HEK293 (cell line): ENCODE results near the gene ELMO1.

Source experiments
- CTCF ChIA-PET: fragments of 350-600 bp; formaldehyde crosslinking; extraction: SDS; loops from one replicate; lab custom pipeline; 2021; ENCODE audit warnings: antibody characterized with exemption; lab: Yijun Ruan, JAX
- POLR2A ChIA-PET: fragments of 300-600 bp; formaldehyde crosslinking; extraction: SDS; loops from one replicate; lab custom pipeline; 2020; ENCODE audit warnings: antibody characterized with exemption, inconsistent platforms; lab: Yijun Ruan, JAX
- H3K27ac ChIP-seq: fragments of 200-500 bp; sonication (Bioruptor generic); 2 replicates; pipeline ENCODE4 v1.5.1; 2014; ENCODE audit warnings: low read depth, low read length, control low read depth, inconsistent platforms; ENCODE audit errors: extremely low read depth
- H3K36me3 ChIP-seq, 2 experiments: fragments of 200-500 bp in 1 of 2; sonication (Bioruptor generic) in 1 of 2; 1 replicate in 1 of 2; 2 replicates in 1 of 2; pipeline ENCODE4 v1.5.1; 2014 to 2017; ENCODE audit warnings: inconsistent platforms in 2 of 2, low read length in 2 of 2; ENCODE audit not compliant: control insufficient read depth in 2 of 2, insufficient read depth in 1 of 2
- H3K4me1 ChIP-seq: fragments of 200-500 bp; sonication (Bioruptor generic); 2 replicates; pipeline ENCODE4 v1.5.1; 2014; ENCODE audit warnings: mild to moderate bottlenecking, low read length, inconsistent platforms; ENCODE audit not compliant: control insufficient read depth, insufficient read depth
- H3K4me3 ChIP-seq: 2 replicates; pipeline ENCODE4 v1.5.1; 2011; ENCODE audit warnings: low read depth, mild to moderate bottlenecking, control low read depth, low read length, moderate library complexity
- H3K9me3 ChIP-seq: fragments of 200-500 bp; sonication (Bioruptor generic); 2 replicates; pipeline ENCODE4 v1.5.1; 2014; ENCODE audit warnings: low read depth, low read length, inconsistent platforms; ENCODE audit not compliant: control insufficient read depth, insufficient read depth
- ATF2 ChIP-seq: fragments of 450-650 bp; formaldehyde crosslinking; IDR thresholded peaks from 2 replicates; pipeline ENCODE4 v1.5.1; 2016; ENCODE audit warnings: missing biosample characterization, missing genetic modification characterization, low read depth
- BCL11B ChIP-seq: fragments of 450-650 bp; formaldehyde crosslinking; IDR thresholded peaks from 2 replicates; pipeline ENCODE4 v1.5.1; 2016; ENCODE audit warnings: low read depth, missing biosample characterization, missing genetic modification characterization
- GLI4 ChIP-seq: fragments of 450-650 bp; formaldehyde crosslinking; IDR thresholded peaks from 2 replicates; pipeline ENCODE4 v1.5.1; 2016; ENCODE audit warnings: missing biosample characterization, missing genetic modification characterization
- GLIS1 ChIP-seq: fragments of 450-650 bp; formaldehyde crosslinking; IDR thresholded peaks from 2 replicates; pipeline ENCODE4 v1.5.1; 2016; ENCODE audit warnings: missing biosample characterization, missing genetic modification characterization
- INSM2 ChIP-seq: fragments of 450-650 bp; formaldehyde crosslinking; IDR thresholded peaks from 2 replicates; pipeline ENCODE4 v1.5.1; 2016; ENCODE audit warnings: missing biosample characterization, missing genetic modification characterization
- PATZ1 ChIP-seq: fragments of 450-650 bp; formaldehyde crosslinking; IDR thresholded peaks from 2 replicates; pipeline ENCODE4 v1.5.1; 2016; ENCODE audit warnings: missing biosample characterization, missing genetic modification characterization
- REPIN1 ChIP-seq: fragments of 450-650 bp; formaldehyde crosslinking; IDR thresholded peaks from 2 replicates; pipeline ENCODE4 v1.5.1; 2017; ENCODE audit warnings: missing biosample characterization, missing genetic modification characterization, low read depth
- ZBTB8A ChIP-seq: fragments of 450-650 bp; formaldehyde crosslinking; IDR thresholded peaks from 2 replicates; pipeline ENCODE4 v1.5.1; 2016; ENCODE audit warnings: missing biosample characterization, missing genetic modification characterization
- ZIC2 ChIP-seq: fragments of 450-650 bp; formaldehyde crosslinking; IDR thresholded peaks from 2 replicates; pipeline ENCODE4 v1.5.1; 2016; ENCODE audit warnings: missing biosample characterization, missing genetic modification characterization
- ZNF155 ChIP-seq: fragments of 450-650 bp; formaldehyde crosslinking; IDR thresholded peaks from 2 replicates; pipeline ENCODE4 v1.5.1; 2016; ENCODE audit warnings: missing biosample characterization, missing genetic modification characterization
- ZNF169 ChIP-seq: fragments of 450-650 bp; formaldehyde crosslinking; IDR thresholded peaks from 2 replicates; pipeline ENCODE4 v1.5.1; 2016; ENCODE audit warnings: missing biosample characterization, missing genetic modification characterization
- ZNF202 ChIP-seq: fragments of 450-650 bp; formaldehyde crosslinking; IDR thresholded peaks from 2 replicates; pipeline ENCODE4 v1.5.1; 2016; ENCODE audit warnings: missing biosample characterization, missing genetic modification characterization, borderline replicate concordance
- ZNF280C ChIP-seq: fragments of 450-650 bp; formaldehyde crosslinking; IDR thresholded peaks from 2 replicates; pipeline ENCODE4 v1.5.1; 2016; ENCODE audit warnings: missing biosample characterization, missing genetic modification characterization
- ZNF311 ChIP-seq: fragments of 450-650 bp; formaldehyde crosslinking; IDR thresholded peaks from 2 replicates; pipeline ENCODE4 v1.5.1; 2017; ENCODE audit warnings: missing biosample characterization, missing genetic modification characterization, borderline replicate concordance
- ZNF335 ChIP-seq: fragments of 450-650 bp; formaldehyde crosslinking; conservative IDR thresholded peaks from 2 replicates; pipeline ENCODE4 v1.5.1; 2016; ENCODE audit warnings: missing biosample characterization, missing genetic modification characterization
- ZNF354C ChIP-seq: fragments of 450-650 bp; formaldehyde crosslinking; IDR thresholded peaks from 2 replicates; pipeline ENCODE4 v1.5.1; 2016; ENCODE audit warnings: missing biosample characterization, missing genetic modification characterization, low read depth, borderline replicate concordance
- ZNF398 ChIP-seq: fragments of 450-650 bp; formaldehyde crosslinking; IDR thresholded peaks from 2 replicates; pipeline ENCODE4 v1.5.1; 2017; ENCODE audit warnings: missing biosample characterization, missing genetic modification characterization
- ZNF514 ChIP-seq: fragments of 450-650 bp; formaldehyde crosslinking; IDR thresholded peaks from 2 replicates; pipeline ENCODE4 v1.5.1; 2016; ENCODE audit warnings: missing biosample characterization, missing genetic modification characterization
- ZNF645 ChIP-seq: fragments of 450-650 bp; formaldehyde crosslinking; IDR thresholded peaks from 2 replicates; pipeline ENCODE4; 2016; ENCODE audit warnings: missing biosample characterization, missing genetic modification characterization
- ZNF692 ChIP-seq: fragments of 450-650 bp; formaldehyde crosslinking; IDR thresholded peaks from 2 replicates; pipeline ENCODE4 v1.5.1; 2016; ENCODE audit warnings: missing biosample characterization, missing genetic modification characterization
- ZNF76 ChIP-seq: fragments of 450-650 bp; formaldehyde crosslinking; IDR thresholded peaks from 2 replicates; pipeline ENCODE4; 2016; ENCODE audit warnings: low read depth, missing biosample characterization, missing genetic modification characterization, borderline replicate concordance
- ZNF768 ChIP-seq: fragments of 450-650 bp; formaldehyde crosslinking; IDR thresholded peaks from 2 replicates; pipeline ENCODE4 v1.5.1; 2018; ENCODE audit warnings: missing biosample characterization, mild to moderate bottlenecking, missing genetic modification characterization

ELMO1 gene

GRCh38 chr7:37119296-37119860 is 329.3 kb downstream of the ELMO1 start (continued):
- TF ChIP-seq ZNF76 (no peak), GLIS1 (no peak), GLI4 (tag by site-specific recombination) (no peak), ZBTB8A (no peak), ZIC2 (tag by site-specific recombination) (no peak), ZNF514 (tag by site-specific recombination) (no peak), ZNF202 (tag by site-specific recombination) (no peak), ATF2 (tag by site-specific recombination) (no peak), ZNF692 (no peak), ZNF169 (tag by site-specific recombination) (no peak), ZNF354C (tag by site-specific recombination) (no peak), PATZ1 (tag by site-specific recombination) (no peak), ZNF311 (tag by site-specific recombination) (no peak)
- TF ChIP-seq, all 188 proteins: peak for 0

GRCh38 chr7:37118004-37118403 is 330.7 kb downstream of the ELMO1 start:
- Histone ChIP-seq H3K4me1 (no peaks in the 10 kb centered on the region), H3K27ac (no peak overlapping the region)
- POLR2A ChIA-PET: no interaction called here
- TF ChIP-seq ZNF398 (tag by site-specific recombination): no peak
- TF ChIP-seq INSM2: no peak
- TF ChIP-seq ZNF768 (tag by site-specific recombination): no peak
- TF ChIP-seq ZIC2 (tag by site-specific recombination): no peak
- TF ChIP-seq REPIN1 (tag by site-specific recombination): no peak
- TF ChIP-seq ZNF280C (tag by site-specific recombination): no peak
- no peak for TF ChIP-seq ZNF335 (tag by site-specific recombination)
- no peak for TF ChIP-seq ZNF155 (tag by site-specific recombination)
- TF ChIP-seq ZNF645 (tag by site-specific recombination): no peak
- TF ChIP-seq BCL11B (tag by site-specific recombination): no peak

More at GRCh38 chr7:37118004-37118403, 330.7 kb downstream of the ELMO1 start:
- no peaks in the 10 kb centered on the region for H3K36me3 ChIP-seq
- CTCF ChIA-PET: interaction anchor here (0.8 kb wide), 1 partner anchor 69 kb away, joined by 4 read pairs; no protein-coding TSS in a partner anchor
- no peak overlapping the region for H3K4me3 ChIP-seq
- no peaks in the 10 kb centered on the region for H3K9me3 ChIP-seq
